HG03378 (cell line): Measurements from ENCODE around the gene DNAH11.
"Not testable (repeated sequence)": the region's sequence is repeated elsewhere in the genome, so short reads cannot be mapped to it uniquely, and the experiment has no call there.

Source experiments
- ATAC-seq: cut with Tn5 transposase; IDR thresholded peaks from one replicate; pipeline ENCODE4 v1.9.1; 2021; ENCODE audit warnings: mild to moderate bottlenecking, moderate library complexity; ENCODE audit not compliant: unreplicated experiment

DNAH11 gene

DNA sequence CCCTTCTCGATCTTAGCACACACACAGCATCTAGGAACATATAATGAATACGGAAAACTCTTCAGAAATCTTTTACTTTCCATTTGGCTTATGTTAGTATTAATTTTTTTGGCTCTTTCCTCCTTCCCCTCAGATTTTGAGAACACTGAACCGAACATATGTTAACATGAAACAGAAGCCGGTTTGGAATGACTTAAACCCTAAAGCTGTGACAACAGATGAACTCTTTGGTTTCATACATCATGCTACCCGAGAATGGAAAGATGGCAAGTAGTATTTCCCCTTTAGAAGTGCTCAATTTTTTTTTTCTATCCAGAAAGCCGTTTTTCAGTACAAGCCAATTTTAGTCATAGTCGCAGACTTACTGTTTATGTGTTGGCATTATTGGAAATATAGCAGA, 164.7 kb downstream of the DNAH11 start:
- no peak for ATAC-seq

DNA sequence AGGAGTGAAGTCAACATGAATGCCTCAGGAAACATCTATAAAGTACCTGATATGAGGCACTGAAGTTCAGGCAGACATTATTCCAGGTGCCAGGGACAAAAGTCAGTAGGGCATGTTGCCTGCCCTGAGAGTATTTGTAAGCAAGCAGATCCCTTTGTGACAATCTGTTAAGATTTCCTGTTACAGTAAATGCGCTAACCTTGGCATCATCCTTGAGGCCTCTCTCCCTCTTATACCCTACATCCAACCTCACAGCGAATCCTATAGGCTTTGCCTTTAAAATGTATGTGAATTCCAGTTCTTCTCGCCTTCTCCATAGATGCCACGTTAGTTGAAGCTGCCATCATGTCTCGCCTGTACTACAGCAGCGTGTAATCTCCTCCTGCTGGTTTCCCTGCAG, 165.3 kb downstream of the DNAH11 start:
- ATAC-seq: no peak

DNA sequence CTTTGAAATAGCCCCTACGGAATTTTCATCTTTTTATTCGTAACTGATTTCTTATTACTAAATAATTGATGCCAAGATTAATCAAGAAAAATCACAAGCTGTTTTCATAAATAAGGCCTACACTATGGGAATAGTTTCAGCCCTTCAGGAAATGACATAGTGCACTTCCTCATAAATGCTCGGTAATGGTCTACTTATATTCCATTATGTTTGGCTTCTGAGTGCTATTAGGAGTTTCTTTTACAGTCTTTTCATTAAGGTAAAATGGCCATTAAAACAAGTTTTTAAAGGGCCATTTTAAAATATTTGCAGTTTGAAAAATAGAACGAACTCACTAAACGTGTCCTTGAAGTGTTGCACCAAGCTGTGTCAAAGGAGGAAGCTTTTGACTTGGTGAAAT, 174.5 kb downstream of the DNAH11 start:
- ATAC-seq: no peak

DNA sequence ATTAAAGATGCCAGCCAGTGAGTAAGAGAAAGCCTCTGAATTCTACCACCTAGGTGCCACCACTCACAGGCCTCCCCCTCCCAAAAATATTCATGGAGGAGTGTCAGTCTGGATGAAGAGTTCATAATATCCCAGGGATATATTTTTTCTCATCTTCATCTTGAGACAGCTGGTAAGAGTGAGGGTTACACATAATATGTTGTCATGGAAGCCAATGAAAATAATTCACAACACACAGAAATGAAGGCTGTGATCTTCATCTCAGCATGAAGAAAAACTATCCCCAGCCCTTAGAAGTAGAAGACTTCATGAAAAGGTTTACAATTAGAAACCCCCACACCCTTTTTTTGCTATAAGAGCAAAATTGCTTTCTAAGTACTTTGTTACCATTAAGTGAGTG, 175.6 kb downstream of the DNAH11 start:
- ATAC-seq: no peak

DNA sequence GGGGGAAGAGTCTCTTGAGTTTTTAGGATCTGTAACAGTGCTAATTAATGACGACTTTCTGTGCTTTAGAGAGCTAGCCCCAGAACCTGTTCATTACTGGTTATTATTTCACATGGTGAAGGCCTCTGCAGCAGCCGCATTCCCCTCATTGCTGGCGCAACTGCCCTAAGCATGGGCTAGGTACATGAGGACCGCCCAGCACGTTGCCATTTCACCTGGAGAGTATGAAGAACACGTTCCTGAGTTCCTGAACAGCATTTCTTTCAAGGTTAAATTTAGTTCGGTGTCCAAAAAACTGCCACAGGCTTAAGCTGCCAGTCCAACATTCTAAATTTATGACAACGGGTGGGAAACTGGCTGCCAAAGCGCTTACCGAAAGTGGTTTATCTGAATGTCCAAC, 177.0 kb downstream of the DNAH11 start:
- ATAC-seq: no peak

DNA sequence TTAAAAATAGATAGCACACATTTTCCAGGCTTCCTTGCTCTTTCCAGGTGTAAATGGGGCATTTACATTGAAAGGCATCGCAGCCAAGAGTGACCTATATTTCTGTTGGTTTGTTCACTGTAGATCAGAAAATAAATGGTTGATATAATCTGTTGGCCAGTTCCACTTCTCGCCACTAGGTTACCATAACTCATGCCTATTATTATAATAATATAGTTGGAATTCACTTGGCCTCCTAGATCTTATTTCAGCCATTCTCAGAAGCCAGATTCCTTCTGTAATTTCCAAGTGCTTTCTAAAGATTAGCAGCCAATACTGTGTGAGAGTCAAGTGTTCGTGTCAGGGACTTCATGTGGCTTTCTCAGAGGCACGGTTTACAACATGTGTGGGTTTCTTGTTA, 179.5 kb downstream of the DNAH11 start:
- ATAC-seq: no peak

DNA sequence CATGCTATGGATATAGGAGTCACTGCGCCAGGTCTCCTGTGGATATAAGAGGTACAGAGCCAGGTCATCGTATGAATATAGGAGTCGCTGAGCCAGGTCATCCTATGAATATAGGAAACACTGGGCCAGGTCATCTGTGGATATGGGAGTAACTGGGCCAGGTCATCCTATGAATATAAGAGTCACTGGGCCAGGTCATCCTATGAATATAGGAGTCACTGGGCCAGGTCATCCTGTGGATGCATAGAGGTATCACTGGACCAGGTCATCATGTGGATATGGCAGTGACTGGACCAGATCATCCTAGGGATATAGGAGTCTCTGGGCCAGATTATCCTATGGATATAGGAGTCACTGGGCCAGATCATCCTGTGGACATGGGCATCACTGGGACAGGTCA, 181.7 kb downstream of the DNAH11 start:
- ATAC-seq: no peak

DNA sequence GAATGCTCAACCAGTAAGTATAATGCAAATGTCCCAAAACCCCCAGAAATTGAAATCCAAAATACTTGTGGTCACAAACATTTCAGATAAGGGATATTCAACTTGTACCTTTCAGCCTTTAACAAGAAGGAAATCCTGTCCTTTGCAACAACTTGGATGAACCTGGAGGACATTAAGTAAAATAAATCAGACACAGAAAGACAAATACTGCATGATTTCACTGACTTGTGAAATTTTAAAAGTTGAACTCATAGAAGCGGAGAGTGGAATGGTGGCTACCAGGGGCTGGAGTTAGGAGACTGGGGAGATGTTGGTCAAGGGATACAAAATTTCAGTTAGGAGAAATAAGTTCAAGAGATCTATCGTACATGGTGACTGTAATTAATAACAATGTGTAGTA, 187.6 kb downstream of the DNAH11 start:
- no peak for ATAC-seq

DNA sequence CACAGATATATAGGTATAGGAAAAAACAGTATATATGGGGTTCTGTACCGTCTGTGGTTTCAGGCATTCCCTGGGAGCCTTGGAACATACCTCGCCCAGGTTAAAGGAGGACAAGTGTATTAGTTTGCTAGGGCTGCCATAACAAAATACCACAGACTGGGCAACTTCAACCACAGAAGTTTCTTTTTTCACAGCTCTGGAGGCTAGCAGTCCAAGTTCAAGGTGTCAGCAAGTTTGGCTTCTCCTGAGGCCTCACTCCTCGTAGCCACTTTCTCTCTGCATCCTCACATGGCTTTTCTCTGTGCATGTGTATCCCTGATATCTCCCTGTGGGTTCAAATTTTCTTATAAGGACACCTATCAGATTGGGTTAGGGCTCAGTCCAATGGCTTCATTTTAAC, 189.1 kb downstream of the DNAH11 start:
- ATAC-seq: no peak

DNA sequence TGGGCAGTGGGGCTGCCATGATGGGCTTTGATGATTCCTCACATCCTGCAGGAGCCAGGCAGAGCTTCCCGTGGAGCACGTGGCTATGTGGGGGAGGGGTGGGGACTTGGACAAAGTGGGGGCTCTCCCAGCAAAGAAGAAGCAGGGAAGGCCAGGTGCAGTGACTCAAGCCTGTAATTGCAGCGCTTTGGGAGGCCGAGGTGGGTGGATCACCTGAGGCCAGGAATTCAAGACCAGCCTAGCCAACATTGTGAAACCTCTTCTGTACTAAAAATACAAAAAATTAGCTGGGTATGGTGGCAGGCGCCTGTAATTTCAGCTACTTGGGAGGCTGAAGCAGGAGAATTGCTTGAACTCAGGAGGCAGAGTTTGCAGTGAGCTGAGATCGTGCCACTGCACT, 190.1 kb downstream of the DNAH11 start:
- not testable (repeated sequence) for ATAC-seq

DNA sequence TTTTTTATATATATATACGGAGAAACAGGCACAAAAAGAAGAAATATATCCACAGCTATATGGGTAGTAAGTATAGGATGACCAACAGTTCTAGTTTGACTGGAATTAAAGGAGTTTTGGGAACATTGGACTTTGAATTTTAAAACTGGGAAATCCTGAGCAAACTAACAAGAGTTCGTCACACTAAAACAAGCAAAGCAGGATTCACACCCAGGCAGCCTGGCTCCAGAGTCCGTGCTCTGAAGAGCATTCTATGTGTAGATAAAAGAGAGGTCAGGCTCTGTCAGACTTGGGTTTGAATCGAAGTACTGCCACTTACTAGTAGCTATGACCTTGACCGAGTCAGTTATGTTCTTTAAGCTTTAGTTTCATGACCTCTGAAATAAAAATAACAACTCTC, 191.0 kb downstream of the DNAH11 start:
- no peak for ATAC-seq

DNA sequence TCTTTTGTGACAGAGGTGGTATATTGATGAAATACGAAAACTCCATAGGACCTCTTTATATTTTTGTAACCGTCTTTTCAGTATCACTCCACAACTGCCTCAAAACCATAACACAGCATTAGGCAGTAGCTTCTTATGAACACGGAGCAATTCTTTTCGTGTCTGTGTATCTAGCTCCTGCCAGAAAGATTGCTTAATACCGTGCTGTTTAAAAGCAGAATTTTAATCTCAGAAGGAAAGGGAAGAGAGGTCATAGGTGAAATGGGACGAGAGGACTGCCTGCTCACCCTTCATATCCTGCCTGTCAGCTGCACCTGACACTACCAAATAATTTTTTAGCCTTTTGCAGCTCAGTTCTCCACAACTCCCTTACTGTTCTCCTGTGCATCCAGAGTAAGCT, 200.7 kb downstream of the DNAH11 start:
- no peak for ATAC-seq

DNA sequence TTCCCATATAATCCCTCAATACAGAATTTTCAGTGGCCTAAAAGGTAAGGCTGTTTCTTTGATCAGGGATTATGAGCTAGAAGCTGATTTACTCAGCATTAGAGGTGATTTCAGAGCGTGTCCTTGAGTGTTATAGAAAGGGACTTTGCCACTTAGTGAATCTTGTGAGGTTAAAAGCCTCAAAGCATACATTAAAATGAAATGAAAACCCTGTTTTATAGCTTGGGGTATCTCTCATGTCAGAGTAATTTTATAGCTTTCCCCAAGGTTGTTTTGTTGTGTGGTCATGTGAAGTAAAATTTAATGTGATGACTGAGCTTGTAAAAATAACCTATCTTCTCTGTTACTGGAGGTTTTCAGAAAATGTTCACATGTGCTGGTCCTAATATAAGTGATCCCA, 204.1 kb downstream of the DNAH11 start:
- no peak for ATAC-seq

DNA sequence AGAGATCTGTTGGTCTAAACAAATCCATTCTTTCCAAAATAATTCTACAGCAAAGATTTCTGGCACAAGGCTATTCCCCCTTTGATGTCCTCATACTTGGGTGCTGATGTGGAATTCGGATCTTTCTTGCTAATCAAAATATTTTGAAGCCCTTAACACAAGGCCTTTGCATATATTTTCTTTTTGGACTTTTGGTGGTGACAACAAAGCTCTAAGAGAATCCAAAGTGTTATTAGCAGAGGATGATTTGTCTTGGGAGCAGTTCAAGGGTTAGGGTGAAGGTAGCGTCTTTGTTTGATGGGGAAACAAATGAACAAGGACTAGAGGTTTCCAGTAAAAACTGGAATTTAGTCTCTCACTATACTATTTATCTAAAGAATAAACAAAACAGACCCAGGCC, 205.0 kb downstream of the DNAH11 start:
- ATAC-seq: no peak

DNA sequence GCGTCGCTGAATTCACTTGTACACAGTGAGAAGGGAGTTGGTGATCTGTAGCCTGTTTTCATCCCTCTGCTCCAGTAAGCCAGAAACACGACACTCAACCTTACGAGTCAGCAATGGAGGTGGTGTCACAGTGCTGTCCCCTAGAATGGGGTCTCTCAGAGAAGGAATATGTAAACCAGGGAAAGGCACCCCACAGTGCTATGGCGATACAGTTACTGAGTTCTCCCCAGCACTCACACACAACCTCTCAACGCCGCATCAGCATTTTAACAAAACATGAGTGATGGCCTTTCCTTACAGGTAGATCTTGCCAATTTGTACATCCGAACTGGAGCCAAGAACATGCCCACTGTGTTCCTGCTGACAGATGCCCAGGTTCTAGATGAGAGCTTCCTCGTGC, 206.5 kb downstream of the DNAH11 start:
- ATAC-seq: no peak

DNA sequence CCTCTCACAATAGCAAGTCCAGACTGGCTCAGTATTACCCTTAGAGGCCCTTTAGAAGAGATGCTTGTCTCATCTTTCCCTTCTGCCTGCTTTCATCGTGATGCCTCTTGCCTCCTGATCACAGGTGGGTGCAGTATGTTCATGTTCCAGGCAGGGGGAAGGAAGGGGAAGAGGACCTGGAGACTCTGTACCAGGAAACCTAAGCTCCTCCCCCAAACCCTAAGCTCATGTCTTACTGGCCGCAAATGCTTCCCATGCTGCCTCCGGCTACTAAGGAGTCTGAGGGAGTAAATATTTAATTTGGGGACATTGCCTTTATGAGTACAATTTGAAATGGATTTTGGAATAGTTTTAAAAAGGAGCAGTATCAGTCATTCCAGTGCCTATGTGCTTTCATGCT, 210.2 kb downstream of the DNAH11 start:
- no peak for ATAC-seq

DNA sequence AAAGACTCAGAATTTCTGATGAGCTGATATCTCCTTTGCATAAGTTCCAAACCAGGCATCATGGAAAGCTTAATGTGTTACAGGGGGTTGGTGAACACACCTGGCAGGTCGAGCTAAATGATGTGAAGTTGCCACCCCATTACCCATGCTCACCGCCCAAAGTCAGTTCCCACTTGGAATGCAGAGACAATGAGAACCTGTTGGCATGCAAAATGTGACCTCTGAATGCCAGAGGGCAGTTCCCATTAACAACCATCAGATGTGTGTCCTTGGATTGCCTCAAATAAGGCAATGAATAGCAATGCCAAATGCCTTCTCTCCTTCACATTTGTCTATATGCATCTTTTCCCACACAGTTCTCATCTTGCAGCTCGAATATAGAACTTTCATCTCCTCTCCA, 212.1 kb downstream of the DNAH11 start:
- ATAC-seq: no peak

DNA sequence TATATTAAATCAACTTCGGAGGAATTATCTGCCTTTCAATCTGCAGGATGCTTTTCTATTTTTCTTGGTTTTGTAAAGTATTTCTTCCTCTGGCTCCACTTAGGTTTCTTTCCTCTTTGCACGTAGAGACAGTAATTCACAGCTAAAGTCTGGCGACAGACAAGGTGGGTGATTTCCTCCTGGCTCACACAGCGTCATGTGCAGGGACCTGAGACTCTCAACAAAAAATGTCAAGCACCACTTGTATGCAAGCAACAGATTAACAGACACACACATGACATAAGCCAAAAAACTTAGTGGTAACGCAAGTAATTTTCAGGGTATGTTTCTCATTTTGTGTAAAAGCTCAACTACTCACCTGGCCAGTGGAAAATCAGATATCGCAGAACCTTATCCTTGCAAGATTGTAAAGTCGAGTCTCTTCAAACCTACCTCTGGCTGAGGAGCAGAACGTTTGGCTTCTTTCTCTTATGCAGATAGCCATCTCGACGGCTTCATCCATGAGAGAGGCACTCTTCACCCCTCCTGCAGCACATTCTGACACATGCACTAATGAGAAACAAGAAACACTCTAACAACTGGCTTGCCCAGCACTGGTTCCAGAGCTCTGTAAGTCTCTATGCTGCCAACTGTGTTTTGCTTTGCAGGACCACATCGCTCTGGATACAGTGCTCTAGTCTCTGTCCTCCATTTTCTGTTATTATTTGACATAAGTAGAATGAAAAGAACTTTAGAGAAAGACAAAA, 214.9 kb downstream of the DNAH11 start:
- no peak for ATAC-seq

DNA sequence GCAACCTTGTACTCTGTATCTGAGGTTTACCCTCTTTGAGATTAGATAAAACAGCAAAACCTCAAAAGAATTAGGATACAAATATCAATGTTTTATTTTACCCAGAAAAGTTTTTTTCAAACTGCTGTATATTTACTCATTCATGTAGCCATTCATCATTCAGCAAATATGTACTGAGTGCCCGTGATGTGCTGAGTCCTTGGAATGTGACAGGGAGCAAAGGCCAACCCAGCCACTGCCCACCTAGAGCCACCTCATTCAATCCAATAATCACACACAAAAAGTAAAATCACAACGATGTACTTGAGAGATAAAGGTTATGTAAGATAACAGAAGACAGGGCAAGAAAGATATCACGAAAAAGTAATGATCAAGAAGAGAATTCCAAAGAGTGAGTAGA, 215.4 kb downstream of the DNAH11 start:
- ATAC-seq: no peak

DNA sequence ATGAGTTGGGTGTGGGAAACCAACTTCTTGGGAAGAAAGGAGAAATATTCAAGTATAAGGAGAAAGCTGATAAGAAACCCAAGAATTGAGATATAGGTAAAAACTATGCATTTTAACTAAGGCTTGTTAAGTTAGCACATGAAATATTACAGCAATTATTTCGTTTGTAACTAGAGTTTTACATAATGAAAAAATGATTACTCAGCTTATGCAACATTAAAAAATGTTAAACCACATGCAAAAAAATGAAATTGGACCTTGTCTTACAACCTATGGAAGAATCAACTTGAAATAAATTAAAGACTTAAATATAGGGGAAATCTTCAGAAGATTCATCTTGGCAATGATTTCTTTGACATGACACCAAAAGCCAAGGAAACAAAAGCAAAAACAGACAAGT, 219.6 kb downstream of the DNAH11 start:
- no peak for ATAC-seq

DNA sequence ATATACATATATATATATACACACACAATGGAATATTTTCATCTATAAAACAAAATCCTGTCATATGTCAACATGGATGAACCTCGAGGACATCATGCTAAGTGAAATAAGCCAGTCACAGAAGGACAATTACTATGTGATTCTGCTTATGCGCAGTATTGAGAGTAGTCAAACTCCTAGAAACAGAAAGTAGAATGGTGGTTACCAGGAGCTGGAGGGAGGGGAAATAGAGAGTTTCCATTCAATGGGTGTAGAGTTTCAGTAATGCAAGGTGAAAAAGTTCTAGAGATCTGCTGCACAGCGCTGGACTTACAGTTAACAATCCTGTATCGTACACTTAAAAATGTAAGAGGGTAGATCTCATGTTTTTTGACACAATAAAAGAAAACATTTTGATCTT, 221.0 kb downstream of the DNAH11 start:
- no peak for ATAC-seq

DNA sequence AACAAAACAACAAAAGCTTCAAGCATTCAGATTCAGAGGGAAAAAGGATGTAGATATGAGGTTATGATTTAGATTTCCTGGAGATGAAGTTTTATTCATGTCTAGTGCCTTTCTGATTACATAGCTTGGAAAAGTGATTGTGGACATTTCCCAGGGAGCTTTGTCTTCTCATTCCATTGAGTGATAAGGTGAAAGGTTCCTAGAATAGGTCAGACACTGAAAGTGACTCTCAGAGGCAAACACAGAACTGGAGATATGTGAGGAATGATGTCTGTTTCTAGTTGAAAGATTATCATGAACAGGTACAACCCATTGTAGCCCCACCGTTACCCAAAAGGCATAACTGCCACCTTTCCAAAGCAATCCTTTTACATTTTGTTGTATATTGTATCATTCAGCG, 223.4 kb downstream of the DNAH11 start:
- ATAC-seq: no peak

DNA sequence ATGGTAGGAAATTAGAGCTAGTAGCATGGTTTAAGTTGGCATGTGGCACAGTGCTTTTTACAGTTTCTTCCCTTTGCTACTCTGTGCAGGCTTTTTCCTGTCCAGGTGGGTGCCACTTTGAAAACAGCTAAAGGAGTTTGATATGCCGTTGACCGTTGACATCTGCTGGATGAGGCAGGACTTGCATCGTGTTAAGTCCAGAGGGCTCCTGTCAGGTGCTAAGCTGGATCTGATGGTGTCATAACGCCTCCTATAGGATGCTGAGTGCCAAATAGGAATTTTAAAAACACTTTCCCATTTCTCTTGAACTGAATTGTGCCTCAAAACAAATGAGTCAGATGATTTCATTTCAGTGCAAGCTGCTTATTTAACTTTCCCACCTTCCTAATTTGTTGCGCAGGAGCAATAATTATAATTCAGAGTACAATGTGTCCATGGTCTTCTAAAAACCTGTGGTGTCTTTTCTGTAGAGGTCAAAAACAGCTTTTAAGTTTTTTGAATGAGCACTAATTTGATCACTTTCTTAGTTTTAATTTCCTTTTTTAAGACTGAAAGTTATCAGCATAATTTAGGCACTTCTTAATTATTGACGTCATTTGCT, 224.6 kb downstream of the DNAH11 start:
- ATAC-seq: peak; percentile 79
